ENCODE results near the gene POMZP3.
"Not testable (repeated sequence)": the region's sequence is repeated elsewhere in the genome, so short reads cannot be mapped to it uniquely, and the experiment has no call there.

Gene POMZP3

DNA sequence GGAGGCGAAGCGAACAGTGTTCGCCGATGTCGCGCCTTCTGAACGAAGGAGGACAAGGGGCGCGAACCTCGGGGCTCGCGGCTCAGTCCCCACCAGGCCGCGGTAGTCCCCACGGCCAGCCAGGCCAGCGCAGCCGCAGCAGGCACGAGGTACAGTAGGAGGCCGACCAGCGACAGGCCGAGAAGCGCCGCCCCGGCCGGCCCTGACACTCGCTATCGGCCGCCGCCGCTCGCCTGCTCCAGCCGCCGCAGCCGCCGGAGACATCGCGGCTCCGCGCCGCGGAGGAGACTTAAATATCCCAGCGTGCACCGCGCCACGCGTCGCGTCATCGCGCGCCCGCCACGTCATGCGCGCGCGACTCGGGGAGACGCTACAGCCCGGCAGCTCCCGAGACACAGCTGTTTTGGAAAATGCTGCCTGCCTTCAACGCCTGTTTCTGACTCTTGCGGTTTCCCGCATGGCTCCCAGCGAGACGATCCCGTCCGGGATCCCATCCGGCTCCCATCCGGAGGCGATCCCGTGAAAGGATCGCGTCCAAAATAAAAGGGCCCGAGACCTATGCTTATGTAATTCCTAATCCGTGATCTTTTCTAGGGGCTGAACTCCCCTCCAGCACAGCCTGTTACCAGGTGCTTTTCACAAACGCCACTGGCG, at the start of gene POMZP3:
POMZP3 (minus strand) TSS at position 291 of the 654 bp plus-strand sequence. CDS start 1,215 bp downstream, outside the sequence.
- peak; percentile 14 for DNase-seq (ENCODE audit: low read depth)

DNA sequence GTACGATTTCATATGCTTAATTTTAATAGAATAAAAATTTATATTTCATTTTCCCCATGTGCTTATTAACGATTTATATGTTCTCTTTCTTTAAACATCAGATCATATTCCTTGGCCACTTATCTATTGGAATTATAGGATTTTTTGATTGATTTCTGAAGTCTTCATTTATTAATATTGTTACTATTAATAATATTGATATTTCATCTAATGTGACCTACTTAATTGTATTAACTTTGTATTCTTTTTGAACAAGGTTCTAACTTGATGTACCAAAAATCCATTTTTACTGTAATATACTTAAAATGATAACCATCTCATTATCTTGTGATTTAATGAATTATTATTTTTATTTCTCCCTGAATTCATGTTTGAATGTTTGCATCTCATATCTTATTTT, 48.7 kb upstream of the POMZP3 start:
- not testable (repeated sequence) for DNase-seq (ENCODE audit: low read depth)

DNA sequence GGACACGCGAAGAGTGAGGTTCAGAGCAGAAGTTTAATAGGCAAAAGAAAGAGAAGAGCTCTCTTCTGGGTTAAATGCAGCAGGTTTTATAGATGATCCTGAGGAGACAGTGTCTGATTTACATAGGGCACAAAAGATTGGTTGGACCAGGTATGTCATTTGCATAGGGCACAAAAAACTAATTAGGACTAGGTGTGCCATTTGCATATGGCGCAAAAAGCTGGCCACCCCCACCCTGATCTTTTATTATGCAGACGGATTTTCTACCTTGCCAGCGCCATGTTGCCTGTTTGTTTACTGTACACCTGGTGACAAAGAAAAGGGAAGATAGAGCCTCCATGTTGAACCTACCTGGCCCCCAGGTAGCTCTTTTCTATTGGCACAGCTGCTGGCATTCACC, 46.3 kb upstream of the POMZP3 start:
- not testable (repeated sequence) for DNase-seq (ENCODE audit: low read depth)

DNA sequence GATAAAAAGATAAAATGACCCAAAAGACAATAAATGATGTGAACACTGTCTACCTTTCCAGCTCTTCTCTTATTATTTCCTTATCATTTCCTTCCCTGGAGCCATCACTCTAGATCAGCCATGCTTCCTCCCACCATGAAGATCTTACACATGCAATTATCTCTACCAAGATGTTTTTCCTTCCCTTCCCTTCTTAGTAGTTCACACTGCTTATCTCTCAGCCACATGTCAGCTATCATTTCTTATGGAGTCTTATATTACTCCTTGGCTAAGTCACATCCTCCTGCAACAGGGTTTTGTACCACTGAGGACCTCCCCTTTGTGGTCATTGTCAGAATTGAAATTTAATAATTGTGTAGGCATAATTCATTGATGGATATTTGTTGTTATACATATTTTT, 32.1 kb upstream of the POMZP3 start:
- not testable (repeated sequence) for DNase-seq (ENCODE audit: low read depth)

DNA sequence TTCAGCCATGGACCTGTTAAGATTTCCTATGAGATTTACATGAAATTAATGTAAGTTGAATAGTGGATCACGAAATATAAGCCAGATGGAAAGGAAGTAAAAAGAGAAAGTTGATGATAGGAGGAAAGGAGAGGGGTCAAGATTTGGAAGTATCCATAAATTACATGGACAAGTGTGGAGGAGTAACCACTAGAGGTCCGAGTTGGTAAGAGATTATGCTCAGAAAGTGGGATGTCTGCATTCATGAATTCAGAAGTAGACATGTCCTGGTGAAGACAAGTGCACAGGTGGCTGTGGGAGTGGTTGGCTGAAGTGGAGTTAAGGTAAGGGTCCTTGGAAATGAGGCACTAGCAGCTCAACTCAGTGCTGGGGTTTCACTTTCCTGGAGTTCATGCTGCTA, 29.3 kb upstream of the POMZP3 start:
- DNase-seq (ENCODE audit: low read depth) = not testable (repeated sequence)

DNA sequence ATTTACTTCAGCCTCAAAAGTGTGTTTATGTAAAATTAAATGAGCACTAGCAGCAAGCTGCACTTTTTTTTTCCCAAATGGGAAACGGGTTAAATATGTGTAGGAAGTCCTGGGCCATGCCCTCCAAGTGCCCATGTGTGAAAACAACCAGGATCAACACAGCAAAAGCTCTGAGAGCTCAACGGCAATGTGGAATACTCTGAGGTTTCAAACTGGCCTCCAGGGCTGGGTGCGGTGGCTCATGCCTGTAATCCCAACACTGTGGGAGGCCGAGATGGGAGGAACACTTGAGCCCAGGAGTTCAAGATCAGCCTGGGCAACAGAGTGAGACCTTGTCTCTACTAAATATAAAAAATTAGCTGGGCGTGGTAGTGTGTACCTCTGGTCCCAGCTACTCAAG, 15.5 kb upstream of the POMZP3 start:
- DNase-seq (ENCODE audit: low read depth) = not testable (repeated sequence)

DNA sequence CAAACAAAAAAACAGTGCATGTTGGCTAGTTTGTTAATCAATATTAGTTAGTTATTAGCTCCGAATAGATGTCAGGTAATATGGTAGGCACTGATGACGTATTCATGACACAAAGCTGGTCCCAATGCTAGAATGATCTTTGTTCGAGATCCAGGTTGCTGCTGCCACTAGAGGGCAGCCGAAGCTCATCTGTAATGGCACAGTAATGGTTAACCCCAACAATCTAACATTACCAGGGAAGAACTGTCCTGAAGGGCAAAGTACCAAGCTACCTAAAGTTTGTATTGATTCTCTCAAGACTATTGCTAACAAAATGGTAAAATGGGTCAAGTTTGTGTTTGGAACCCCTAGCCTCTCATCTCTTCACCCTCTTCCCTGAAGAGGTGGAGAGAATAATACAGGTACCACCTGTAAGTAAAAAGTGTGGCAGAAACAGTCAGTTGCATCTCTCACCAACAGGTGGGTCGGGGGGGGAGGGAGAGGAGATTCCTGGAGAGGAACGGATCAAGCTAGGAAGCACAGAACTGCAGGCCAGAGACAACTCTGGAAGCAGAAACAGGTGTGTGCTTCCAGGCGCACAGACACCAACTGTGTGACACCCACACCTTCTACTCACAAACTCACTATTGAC, 10.1 kb upstream of the POMZP3 start:
- not testable (repeated sequence) for DNase-seq (ENCODE audit: low read depth)

DNA sequence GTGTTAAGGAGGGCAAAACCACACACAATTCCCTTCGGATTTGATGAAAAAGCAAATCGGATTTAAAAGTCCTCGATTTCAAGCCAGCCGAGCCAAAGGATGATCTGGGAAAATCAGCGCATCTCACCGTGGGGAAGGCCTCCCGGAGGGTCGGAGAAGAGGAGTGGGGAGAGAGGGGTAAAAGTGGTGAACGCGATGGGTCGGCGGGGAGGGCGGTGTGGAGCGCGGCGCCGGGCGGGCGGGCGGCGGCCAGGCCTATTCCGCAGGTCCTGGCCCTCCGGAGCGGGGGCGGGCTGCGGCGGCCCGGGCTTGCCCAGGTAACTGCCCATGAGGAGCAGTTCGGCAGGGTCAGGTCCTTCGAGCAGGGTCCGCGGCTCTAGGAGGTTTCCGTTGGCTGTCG, 498 bp downstream of the POMZP3 start:
- not testable (repeated sequence) for DNase-seq (ENCODE audit: low read depth)

DNA sequence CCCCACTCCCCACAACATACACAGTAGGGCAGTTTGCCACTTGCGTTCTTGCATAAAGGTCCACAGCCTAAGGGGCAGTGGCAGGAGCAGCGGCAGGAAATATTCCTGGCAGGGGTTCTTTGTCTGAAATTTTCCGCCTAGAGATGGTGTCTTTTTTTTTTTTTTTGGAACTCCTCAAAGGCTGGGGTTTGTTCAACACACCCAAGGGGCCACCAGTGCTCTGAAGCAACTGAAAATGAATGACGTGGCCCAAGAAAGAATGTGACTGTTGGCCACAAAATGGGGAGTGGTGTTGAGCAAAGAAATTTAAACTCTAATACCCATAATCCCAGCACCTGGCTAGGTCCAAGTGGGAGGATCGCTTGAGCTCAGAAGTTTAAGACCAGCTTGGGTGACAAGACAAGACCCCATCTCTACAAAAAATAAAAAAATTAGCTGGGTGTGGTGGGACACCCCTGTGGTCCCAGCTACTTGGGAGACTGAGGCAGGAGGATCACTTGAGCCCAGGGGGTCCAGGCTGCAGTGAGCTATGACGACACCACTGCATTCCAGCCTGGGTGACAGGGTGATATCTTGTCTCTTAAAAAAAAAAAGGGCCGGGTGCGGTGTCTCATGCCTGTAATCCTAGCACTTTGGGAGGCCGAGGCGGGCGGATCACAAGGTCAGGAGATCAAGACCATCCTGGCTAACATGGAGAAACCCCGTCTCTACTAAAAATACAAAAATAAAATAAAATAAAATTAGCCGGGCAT, 7.5 kb downstream of the POMZP3 start:
- DNase-seq (ENCODE audit: low read depth) = not testable (repeated sequence)

DNA sequence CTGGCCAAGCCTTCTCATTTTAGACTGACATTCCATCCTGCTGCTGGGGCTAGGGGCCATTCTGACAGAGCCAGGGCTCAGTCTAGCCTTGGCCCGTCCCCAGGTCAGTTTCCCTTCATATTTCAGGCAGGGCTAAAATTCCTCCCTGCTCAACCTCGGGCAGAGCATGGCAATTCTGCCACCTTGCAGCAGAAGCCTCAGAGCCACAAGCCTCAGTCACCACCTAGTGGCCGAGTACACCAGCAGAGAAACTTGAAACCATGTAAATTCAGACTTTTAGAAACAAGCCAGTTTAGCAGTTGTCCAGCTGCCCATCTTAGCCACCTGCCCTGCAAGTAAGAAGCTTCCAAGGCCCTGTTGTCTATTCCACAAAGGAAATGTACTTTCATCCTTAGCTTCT, 13.3 kb downstream of the POMZP3 start:
- DNase-seq (ENCODE audit: low read depth) = not testable (repeated sequence)

DNA sequence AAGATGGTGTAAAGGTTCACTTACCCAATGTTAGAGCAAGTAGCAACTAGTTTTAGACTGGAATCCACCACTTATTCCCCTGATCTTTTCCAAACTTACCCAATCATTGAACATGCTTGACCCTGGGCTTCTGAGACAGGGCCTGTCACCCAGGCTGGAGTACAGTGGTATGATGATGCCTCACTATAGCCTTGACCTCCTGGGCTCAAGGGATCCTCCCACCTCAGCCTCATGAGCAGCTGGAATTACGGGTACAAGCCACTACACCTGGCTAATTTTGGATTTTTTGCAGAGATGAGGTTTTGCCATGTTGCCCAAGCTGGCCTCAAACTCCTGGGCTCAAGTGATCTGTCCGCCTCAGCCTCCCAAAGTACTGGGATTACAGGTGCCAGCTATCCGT, 14.8 kb downstream of the POMZP3 start:
- not testable (repeated sequence) for DNase-seq (ENCODE audit: low read depth)

DNA sequence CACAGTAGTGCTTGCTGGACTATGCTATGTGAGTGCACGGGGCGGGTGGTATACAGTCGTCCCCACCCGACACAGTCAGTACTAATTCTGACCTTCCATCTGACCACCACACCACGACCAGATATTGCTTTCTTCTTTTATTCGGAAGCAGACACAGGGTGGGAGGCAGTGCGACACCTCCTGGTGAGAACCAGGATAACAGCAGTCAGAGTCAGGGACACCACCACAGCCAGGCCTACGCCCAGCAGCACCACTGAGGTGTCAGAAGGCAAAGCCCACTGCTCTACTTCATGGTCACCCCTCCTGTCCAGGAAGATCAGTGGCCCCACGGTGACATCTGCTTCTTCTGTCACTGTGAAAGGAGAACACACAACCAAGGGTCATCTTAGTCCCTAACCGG, 17.2 kb downstream of the POMZP3 start:
- DNase-seq (ENCODE audit: low read depth) = not testable (repeated sequence)

DNA sequence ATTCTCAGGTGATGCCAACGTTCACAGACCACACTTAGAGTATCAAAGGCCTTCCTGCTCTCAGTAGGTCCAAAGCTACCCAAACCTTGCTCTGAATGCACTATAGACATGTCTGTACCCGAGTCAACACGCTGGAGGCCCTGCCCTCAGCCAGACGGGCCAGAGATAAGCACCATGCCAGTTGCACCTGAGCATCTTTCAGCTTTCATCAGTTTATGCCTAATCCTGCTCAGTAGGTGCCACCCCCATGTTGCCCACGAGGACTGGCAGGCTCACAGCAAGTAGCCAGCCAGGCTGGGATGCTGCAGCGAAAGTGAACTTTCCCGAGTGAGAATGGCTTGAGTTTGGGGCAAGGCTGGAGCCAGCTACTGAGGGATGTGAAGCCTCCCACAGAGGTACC, 18.6 kb downstream of the POMZP3 start:
- DNase-seq (ENCODE audit: low read depth) = not testable (repeated sequence)

DNA sequence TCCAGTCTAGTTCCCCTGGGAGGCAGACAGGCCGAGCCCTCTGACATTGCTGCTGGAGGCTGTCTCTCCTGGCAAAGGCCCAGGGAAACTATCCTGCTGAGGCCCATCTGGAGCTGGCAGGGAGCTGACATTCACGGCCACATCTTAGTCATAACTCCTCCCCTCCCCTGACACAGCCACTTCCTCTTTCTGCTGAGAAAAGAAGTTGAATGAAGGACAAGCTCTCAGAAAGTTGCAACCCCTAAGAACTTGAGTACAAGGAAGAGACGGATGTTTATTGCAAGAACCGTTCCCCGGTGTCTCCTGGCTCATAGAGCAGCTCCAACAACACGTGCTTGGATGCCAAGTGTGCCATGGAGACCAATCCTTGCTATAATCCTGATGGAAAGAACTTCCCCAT, 21.1 kb downstream of the POMZP3 start:
- DNase-seq (ENCODE audit: low read depth) = not testable (repeated sequence)

DNA sequence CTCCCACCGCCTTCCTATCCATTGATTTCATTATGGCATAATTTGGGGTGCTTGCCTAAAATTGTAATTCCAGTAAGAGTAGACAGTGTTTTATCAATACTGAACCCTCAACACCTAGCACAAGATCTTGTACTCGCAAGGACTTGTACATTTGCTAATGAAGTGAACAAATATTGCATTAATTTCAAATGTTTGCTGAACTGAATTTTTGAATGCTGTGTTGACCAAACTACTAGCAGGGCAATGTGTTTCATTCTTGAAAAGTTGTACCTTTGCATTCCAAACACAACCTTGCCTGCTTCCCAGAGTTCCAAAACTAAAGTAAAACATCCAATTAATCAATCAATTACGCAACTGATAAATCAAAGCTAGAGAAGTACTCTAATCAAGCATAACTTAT, 26.4 kb downstream of the POMZP3 start:
- not testable (repeated sequence) for DNase-seq (ENCODE audit: low read depth)

DNA sequence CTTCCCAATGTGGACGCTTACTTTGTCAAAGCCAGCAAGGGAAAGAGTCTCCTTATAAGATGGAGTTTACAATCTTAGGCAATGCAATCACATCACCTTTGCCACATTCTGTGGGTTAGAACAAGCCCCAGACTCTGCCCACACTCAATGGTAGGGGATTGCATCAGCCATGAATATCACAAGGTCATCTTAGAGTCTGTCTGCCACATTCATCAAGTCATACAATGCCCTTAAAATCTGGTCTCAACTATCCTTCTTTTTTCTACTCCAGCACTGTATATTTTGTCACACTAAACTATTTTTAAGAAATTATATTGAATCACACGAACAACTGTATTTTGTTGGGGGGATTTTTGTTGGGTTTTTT, 27.0 kb downstream of the POMZP3 start:
- DNase-seq (ENCODE audit: low read depth) = not testable (repeated sequence)

DNA sequence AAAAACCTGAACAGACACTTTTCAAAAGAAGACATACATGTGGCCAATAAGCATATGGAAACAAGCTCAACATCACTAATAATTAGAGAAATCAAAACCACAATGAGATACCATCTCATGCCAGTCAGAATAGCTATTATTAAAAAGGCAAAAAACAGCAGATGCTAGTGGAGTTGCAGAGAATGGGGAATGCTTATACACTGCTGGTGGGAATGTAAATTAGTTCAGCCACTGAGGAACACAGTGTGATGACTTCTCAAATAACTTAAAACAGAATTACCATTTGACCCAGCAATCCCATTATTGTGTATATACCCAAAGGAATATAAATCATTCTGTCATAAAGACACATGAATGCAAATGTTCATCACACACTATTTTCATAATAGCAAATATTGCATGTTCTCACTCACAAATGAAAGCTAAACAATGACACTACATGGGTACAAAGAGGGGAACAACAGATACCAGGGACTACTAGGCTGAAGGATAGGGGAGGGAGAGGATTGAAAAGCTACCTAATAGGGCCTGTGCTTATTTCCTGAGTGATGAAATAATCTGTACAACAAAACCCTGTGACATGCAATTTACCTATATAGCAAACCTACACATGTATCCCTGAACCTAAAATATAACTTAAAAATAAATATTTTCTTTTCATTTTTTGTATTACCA, 28.4 kb downstream of the POMZP3 start:
- not testable (repeated sequence) for DNase-seq (ENCODE audit: low read depth)

DNA sequence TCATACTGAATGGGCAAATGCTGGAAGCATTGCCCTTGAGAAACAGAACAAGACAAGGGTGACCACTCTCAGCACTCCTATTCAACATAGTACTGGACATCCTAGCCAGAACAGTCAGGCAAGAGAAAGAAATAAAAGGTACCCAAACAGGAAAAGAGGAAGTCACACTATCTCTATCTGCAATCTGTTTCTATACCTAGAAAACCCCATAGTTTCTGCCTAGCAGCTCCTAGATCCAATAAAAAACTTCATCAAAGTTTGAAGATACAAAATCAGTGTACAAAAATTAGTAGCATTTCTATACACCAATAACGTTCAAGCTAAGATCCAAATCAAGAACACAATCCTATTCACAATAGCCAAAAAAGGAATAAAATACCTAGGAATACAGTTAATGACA, 29.8 kb downstream of the POMZP3 start:
- not testable (repeated sequence) for DNase-seq (ENCODE audit: low read depth)

DNA sequence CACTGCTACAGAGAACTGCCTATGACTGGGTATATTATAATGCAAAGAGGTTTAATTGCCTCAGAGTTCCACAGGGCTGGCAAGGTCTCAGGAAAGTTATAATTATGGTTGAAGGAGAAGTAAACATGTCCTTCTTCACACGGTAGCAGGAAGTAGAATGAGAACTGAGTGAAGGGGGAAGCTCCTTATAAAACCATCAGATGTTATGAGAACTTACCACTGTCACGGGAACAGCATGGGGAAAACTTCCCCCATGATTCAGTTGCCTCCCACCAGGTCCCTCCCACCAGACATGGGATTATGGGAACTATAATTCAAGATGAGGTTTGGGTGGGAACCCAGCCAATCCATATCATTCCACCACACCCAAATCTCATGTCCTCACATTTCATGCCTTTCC, 34.4 kb downstream of the POMZP3 start:
- DNase-seq (ENCODE audit: low read depth) = not testable (repeated sequence)

DNA sequence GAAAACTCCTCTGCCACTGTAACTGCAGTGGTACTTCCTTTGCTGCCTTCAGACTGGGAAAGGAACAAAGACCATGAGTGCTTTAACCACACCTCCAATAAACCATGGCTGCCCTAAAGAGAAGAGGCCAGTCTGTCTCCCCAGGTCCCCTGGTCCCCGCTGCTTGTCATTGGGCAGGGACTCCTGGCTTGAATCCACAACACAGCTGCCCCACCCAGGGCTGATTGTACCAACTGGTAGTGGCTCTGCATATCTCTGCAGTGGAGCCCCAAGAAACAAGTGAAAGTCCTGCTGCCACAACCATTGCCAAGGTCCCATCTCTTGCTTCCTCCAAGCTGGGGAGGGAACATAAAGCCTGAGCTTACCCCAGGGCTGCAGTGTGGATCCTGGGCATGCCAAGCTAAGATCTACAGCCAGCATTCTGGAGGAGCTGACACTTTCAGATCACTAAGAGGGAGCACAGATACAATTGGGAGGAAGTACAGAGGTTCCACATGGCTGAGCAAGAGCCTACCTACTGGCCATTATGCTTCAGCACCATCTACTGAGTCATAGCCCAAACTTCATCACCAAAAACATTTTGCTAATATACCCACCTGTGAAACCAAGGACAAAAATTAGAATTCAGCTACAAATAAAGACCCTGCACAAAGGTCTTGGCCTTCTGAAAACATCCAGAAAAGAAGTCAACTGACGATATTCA, 35.3 kb downstream of the POMZP3 start:
- DNase-seq (ENCODE audit: low read depth) = not testable (repeated sequence)

DNA sequence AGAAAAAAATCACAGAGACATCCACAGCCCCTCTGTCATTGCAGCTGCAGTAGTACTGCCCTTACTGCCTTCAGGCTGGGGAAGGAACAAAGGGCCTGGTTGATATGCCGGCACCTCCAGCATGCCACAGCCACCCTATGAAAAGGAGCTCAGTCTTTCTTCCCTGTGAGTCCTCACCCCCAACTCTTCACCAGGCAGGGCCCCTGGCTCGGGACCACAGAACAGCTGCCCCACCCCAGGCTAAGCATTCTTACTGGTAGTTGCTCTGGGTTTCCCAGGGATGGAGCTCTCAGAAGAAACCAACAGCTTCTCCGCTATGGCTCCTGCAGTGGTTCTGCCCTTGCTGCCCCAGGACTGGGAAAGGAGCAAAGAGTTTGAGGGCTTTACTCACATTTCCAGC, 36.0 kb downstream of the POMZP3 start:
- not testable (repeated sequence) for DNase-seq (ENCODE audit: low read depth)

DNA sequence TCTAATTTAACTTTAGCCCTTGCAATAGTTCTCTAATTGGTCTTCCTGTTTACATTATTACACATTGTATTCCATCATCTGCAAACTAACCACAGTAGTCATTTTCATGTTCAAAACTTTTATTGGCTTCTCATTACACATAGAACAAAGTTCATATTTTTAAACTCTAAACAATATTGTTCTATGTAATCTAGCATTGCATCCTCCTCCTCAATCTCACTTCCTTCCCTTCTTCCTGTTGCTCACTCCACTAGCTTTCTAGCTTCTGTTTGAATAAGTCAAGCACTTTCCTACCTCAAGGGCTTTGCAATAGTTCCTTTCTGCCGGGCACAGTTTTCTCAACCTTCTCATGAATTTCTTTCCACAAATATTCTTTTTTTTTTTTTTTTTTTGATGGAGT, 38.5 kb downstream of the POMZP3 start:
- not testable (repeated sequence) for DNase-seq (ENCODE audit: low read depth)

Data from activated T-cell treated with anti-CD3 and anti-CD28 coated beads for 1 hour (primary cell).